LHCN-M2 (cell line): ENCODE results near the gene MGAT5. TPM values are rescaled to one million over a fixed set of nuclear protein-coding genes. Genes with fewer than 3 reads are reported as not detected.

Source experiments
- DNase-seq: peaks from one replicate; pipeline ENCODE4 v3.0.0-alpha.2; 2012; ENCODE audit warnings: low read depth
- total RNA-seq: library from RNA; depleted of rRNA; stranded (reverse); fragments of >200 nt; gene quantifications from 2 replicates; pipeline ENCODE4 v1.2.3, GENCODE V29; 2014

The MGAT5 gene
- total RNA-seq, 1 experiment from 2014 or later: 33.1 TPM

GRCh38 chr2:134417968-134418582 is 164.2 kb downstream of the MGAT5 start:
- DNase-seq: no peak

- DNase-seq: no peak
Observed at GRCh38 chr2:134420259-134420658, 166.4 kb downstream of the MGAT5 start.

GRCh38 chr2:134420920-134421319 is 167.0 kb downstream of the MGAT5 start:
- DNase-seq: no peak

GRCh38 chr2:134421556-134422328 is 167.9 kb downstream of the MGAT5 start:
- DNase-seq: no peak

- no peak for DNase-seq
Observed at GRCh38 chr2:134425724-134426496, 172.0 kb downstream of the MGAT5 start.

- DNase-seq: no peak
Observed at GRCh38 chr2:134426721-134427120, 172.8 kb downstream of the MGAT5 start.

- DNase-seq: no peak
Observed at GRCh38 chr2:134429886-134430285, 176.0 kb downstream of the MGAT5 start.

- DNase-seq: no peak
Observed at GRCh38 chr2:134431838-134432434, 178.1 kb downstream of the MGAT5 start.

GRCh38 chr2:134432435-134432883 is 178.6 kb downstream of the MGAT5 start:
- DNase-seq: no peak

GRCh38 chr2:134433469-134433868 is 179.6 kb downstream of the MGAT5 start:
- no peak for DNase-seq

- DNase-seq: no peak
Observed at GRCh38 chr2:134433979-134434378, 180.1 kb downstream of the MGAT5 start.

- DNase-seq: no peak
Observed at GRCh38 chr2:134435505-134435904, 181.6 kb downstream of the MGAT5 start.

- no peak for DNase-seq
Observed at GRCh38 chr2:134435936-134436335, 182.1 kb downstream of the MGAT5 start.

- no peak for DNase-seq
Observed at GRCh38 chr2:134436706-134437105, 182.8 kb downstream of the MGAT5 start.

GRCh38 chr2:134438371-134438770 is 184.5 kb downstream of the MGAT5 start:
- no peak for DNase-seq

GRCh38 chr2:134440336-134440909 is 186.6 kb downstream of the MGAT5 start:
- no peak for DNase-seq

- DNase-seq: no peak
Observed at GRCh38 chr2:134441153-134441863, 187.4 kb downstream of the MGAT5 start.

GRCh38 chr2:134443814-134444480 is 190.1 kb downstream of the MGAT5 start:
- DNase-seq: no peak

- no peak for DNase-seq
Observed at GRCh38 chr2:134445116-134445515, 191.2 kb downstream of the MGAT5 start.

GRCh38 chr2:134445985-134446382 is 192.1 kb downstream of the MGAT5 start:
- no peak for DNase-seq
